VCaP (cell line): ENCODE results near the gene FLNA.

Experiments used
- H3K27ac ChIP-seq: fragments of 450-650 bp; 2 replicates; pipeline ENCODE4 v1.5.1; 2017
- TF ChIP-seq, protein P1 (sequence below): fragments of 450-650 bp; conservative IDR thresholded peaks from 2 replicates; pipeline ENCODE4 v1.5.1; 2017; ENCODE audit warnings: mild to moderate bottlenecking, moderate library complexity

The FLNA gene

DNA sequence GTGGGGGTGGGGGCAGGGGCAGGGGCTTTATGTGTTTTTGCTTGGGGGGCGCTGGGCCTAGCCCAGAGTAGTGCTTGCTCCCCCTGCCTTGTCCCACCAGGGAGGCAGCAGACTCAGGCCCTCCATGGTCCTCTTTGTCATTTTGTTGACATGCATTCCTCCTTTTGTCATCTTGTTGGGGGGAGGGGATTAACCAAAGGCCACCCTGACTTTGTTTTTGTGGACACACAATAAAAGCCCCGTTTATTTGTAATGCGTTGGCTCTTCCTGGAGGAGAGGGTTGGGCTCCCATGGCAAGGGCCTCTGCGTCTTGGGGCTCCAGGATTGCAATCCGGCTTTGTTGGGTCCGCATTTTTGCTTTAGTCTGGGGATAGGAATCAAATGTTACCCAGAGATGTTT lies 6.8 kb upstream of the FLNA start:
- TF ChIP-seq, protein P1, sequence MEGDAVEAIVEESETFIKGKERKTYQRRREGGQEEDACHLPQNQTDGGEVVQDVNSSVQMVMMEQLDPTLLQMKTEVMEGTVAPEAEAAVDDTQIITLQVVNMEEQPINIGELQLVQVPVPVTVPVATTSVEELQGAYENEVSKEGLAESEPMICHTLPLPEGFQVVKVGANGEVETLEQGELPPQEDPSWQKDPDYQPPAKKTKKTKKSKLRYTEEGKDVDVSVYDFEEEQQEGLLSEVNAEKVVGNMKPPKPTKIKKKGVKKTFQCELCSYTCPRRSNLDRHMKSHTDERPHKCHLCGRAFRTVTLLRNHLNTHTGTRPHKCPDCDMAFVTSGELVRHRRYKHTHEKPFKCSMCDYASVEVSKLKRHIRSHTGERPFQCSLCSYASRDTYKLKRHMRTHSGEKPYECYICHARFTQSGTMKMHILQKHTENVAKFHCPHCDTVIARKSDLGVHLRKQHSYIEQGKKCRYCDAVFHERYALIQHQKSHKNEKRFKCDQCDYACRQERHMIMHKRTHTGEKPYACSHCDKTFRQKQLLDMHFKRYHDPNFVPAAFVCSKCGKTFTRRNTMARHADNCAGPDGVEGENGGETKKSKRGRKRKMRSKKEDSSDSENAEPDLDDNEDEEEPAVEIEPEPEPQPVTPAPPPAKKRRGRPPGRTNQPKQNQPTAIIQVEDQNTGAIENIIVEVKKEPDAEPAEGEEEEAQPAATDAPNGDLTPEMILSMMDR: no peak
- no peak overlapping the region for H3K27ac ChIP-seq

DNA sequence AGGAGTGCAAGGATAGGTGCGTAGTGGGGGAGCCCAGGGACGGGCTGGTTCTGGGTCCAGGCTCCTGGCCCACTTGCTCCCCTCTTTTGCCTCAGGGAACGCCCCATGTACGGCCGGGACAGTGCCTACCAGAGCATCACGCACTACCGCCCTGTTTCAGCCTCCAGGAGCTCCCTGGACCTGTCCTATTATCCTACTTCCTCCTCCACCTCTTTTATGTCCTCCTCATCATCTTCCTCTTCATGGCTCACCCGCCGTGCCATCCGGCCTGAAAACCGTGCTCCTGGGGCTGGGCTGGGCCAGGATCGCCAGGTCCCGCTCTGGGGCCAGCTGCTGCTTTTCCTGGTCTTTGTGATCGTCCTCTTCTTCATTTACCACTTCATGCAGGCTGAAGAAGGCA lies 6.4 kb upstream of the FLNA start:
- peak overlapping the region; percentile 91; the same call in 1 of the 2 replicates for H3K27ac ChIP-seq
- TF ChIP-seq, protein P1: no peak

DNA sequence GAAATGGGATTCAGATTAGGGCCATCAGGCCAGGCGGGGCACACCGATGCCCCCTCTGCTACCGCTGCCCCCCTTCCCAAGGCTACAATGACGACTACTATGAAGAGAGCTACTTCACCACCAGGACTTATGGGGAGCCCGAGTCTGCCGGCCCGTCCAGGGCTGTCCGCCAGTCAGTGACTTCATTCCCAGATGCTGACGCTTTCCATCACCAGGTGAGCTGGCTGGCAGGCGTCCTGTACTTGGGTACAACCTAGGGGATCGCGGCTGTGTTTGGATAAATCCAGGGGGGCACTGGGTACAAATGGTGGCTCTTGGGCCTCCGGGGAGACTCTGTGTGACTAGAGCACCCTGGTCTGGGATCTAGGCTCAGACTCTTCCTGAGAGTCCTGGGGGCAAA lies 5.7 kb upstream of the FLNA start:
- TF ChIP-seq, protein P1: no peak

DNA sequence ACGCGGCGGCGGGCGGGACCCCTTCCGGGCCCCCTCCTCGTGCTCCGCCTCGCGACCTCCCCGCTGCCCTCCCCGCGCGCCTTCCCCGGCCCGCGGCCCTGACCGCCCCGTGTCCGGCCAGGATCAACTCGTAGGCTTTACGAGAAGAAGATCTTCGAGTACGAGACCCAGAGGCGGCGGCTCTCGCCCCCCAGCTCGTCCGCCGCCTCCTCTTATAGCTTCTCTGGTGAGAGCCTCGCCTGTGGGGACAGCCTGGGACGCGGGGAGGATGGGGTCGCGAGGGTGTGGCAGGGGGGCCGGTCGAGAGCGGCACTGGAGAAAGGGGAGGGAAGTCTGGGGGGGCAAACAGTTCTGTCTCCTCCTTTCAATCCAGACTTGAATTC lies 5.1 kb upstream of the FLNA start:
- TF ChIP-seq, protein P1: no peak
- peak overlapping the region; percentile 91 for H3K27ac ChIP-seq

More for the DNA sequence above, 5.7 kb upstream of the FLNA start:
- peak overlapping the region; percentile 91 for H3K27ac ChIP-seq

DNA sequence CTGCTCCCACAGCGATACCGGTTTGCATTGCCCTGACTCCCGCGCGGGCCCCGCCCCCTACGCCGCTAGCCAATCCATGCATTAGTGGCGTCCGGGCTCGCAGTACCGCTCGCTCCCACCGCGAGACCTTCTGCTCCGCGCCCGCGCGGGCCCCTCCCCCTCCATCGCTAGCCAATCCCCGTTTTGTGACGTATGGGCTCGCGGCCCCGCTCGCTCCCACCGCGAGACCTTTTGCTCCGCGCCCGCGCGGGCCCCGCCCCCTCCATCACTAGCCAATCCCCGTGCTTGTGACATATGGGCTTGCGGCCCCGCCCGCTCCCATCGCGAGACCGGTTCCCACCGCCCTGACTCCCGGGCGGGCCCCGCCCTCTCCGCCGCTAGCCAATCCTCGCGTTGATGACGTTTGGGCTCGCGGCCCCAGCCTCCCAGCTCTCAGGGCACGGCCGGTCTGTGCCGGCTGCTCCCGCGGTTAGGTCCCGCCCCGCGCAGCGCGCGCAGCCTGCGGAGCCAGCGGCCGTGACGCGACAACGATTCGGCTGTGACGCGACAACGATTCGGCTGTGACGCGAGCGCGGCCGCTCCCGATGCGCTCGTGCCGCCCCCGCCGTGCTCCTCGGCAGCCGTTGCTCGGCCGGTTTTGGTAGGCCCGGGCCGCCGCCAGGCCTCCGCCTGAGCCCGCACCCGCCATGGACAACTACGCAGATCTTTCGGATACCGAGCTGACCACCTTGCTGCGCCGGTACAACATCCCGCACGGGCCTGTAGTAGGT lies 4.5 kb upstream of the FLNA start, which contains the start of gene EMD:
Gene EMD, plus strand, starts transcription at position 497 of the 770 bp plus-strand sequence. Its CDS starts 190 bp downstream, at position 687.
- TF ChIP-seq, protein P1: no peak
- peak within 1 kb of the TSS; percentile 92 for H3K27ac ChIP-seq

DNA sequence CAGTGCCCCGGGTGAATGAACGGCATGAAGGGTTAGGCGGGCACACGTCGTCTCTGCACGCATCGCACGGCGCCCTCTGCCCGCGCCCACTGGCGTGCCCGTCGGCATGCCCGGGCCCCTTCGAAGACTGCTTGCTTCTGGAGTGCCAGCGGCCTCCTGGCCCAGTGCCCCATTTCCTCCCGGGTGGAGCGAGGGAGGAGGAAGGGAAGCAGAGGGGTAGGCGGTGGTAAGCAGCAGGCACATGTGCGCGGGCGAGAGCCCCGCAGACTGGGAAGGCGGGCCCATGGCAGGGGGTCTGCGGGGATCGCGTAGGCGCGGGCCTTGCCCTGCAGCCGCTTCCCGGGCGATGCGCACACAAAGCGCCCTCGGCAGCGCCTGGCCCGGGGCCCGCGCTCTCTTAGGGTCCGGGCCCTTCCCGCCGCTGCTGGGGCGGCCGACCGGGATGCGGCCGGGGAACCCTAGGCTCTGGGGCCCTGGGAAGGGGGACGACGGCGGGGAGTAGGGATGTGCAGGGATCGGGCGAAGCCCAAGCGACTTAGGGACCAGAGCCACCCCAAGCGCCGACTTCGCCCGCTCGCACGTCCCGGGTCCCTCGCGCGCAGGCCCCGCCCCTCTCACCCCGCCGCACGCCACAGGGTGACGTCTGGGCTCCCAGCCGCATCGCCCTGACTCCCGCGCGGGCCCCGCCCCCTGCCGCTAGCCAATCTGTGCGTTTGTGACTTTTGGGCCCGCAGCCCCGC lies 3.8 kb upstream of the FLNA start:
- H3K27ac ChIP-seq: peak overlapping the region; percentile 92
- TF ChIP-seq, protein P1: no peak

DNA sequence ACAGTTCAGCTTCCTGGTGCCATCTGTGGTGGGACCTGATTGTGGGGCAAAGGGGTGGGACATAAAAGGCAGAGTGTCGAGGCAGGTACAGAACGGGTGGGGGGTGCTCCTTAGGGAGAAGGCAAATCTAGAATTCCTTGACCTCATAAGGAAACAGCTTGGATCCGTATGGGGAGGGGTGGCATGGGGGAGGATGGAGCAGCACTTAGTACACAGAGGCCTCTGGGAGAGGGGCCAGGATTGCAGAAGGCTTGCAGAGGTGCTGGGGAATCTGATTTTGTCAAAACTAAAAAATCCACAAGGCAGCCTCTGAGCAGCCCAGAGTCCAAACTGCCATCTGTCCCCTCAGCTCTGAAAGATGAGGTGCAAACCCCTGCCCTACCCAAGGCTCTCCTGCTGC lies 2.3 kb upstream of the FLNA start:
- TF ChIP-seq, protein P1: no peak
- no peak overlapping the region for H3K27ac ChIP-seq
